ENCODE data around the gene UGT1A8.

UGT1A8 gene

GRCh38 chr2:233821196-233821595 is 203.8 kb downstream of the UGT1A8 start:
- Histone ChIP-seq H3K27ac (no peak overlapping the region), H3K4me1 (peaks cover 19 to 51% (median 41%) of the 10 kb centered on the region in 10 experiments), H4K20me1 (no peaks in the 10 kb centered on the region; a peak in 1 of 22 replicates), H3K27me3 (no peaks in the 10 kb centered on the region), H3K9me3 (replicated peaks in 1 of 11) (peaks cover 0 to 3% (median 1%) of the 10 kb centered on the region in 11 experiments; a peak in 5 of 22 replicates), H3K9ac (no peak overlapping the region), H3K4me3 (no peak overlapping the region), H3K36me3 (no peaks in the 10 kb centered on the region), H3K4me2 (no peak overlapping the region)
- TF ChIP-seq Cebpa-rat (IDR thresholded peaks at IDR 0.05), result no peak

GRCh38 chr2:233821709-233822100 is 204.3 kb downstream of the UGT1A8 start:
- no peak overlapping the region for H3K27ac ChIP-seq
- H3K9me3 ChIP-seq (replicated peaks in 1 of 11), result peaks cover 0 to 7% (median 6%) of the 10 kb centered on the region in 11 experiments; a peak in 8 of 22 replicates
- no peaks in the 10 kb centered on the region for H3K36me3 ChIP-seq
- H4K20me1 ChIP-seq, result no peaks in the 10 kb centered on the region; a peak in 1 of 22 replicates
- H3K27me3 ChIP-seq, result no peaks in the 10 kb centered on the region
- no peak overlapping the region for H3K9ac ChIP-seq
- peaks cover 19 to 46% (median 36%) of the 10 kb centered on the region in 10 experiments for H3K4me1 ChIP-seq
- no peak overlapping the region for H3K4me3 ChIP-seq
- no peak overlapping the region for H3K4me2 ChIP-seq
- no peak for TF ChIP-seq Cebpa-rat (IDR thresholded peaks at IDR 0.05)

GRCh38 chr2:233822101-233822771 is 204.8 kb downstream of the UGT1A8 start:
- H3K9ac ChIP-seq, result no peak overlapping the region
- peaks cover 0 to 10% (median 7%) of the 10 kb centered on the region in 11 experiments; a peak in 8 of 22 replicates for H3K9me3 ChIP-seq (replicated peaks in 1 of 11)
- TF ChIP-seq Cebpa-rat (IDR thresholded peaks at IDR 0.05), result no peak
- H3K4me3 ChIP-seq, result no peak overlapping the region
- H3K4me1 ChIP-seq, result peaks cover 19 to 41% (median 31%) of the 10 kb centered on the region in 10 experiments
- H3K4me2 ChIP-seq, result peak overlapping the region in 6 of 11 experiments; percentile 15 to 69 (median 59); a peak in 10 of 22 replicates
- no peaks in the 10 kb centered on the region for H3K27me3 ChIP-seq
- H3K36me3 ChIP-seq, result no peaks in the 10 kb centered on the region
- no peak overlapping the region for H3K27ac ChIP-seq
- no peaks in the 10 kb centered on the region for H4K20me1 ChIP-seq
